Mesenchymal stem cell (in vitro differentiated cells and primary cell): ENCODE data around the gene IL15.
"Not testable (repeated sequence)": the region's sequence is repeated elsewhere in the genome, so short reads cannot be mapped to it uniquely, and the experiment has no call there.

Experiments
- DNase-seq: peaks from one replicate; pipeline ENCODE4 v3.0.0-alpha.2; 2013
- H2AFZ ChIP-seq: one replicate; pipeline ENCODE4 v1.6.1; 2013; ENCODE audit warnings: low read depth, mild to moderate bottlenecking, control low read depth, inconsistent platforms, low read length, moderate library complexity
- H2AK5ac ChIP-seq: 2 replicates; pipeline ENCODE4 v1.6.1; 2013; ENCODE audit warnings: low read length, moderate library complexity, mild to moderate bottlenecking, inconsistent platforms; ENCODE audit not compliant: severe bottlenecking
- H2BK120ac ChIP-seq: one replicate; pipeline ENCODE4 v1.6.1; 2013; ENCODE audit warnings: low read depth, mild to moderate bottlenecking, inconsistent platforms, low read length, moderate library complexity
- H2BK12ac ChIP-seq, 2 experiments: one replicate each; pipeline ENCODE4 v1.6.1; 2013; ENCODE audit warnings: inconsistent platforms in 2 of 2, low read length in 2 of 2, mild to moderate bottlenecking in 2 of 2, moderate library complexity in 2 of 2, control low read depth in 1 of 2
- H2BK15ac ChIP-seq: one replicate; pipeline ENCODE4 v1.6.1; 2013; ENCODE audit warnings: mild to moderate bottlenecking, low read depth, inconsistent platforms; ENCODE audit not compliant: poor library complexity, severe bottlenecking
- H2BK5ac ChIP-seq: 2 replicates; pipeline ENCODE4 v1.6.1; 2013; ENCODE audit warnings: low read depth, mild to moderate bottlenecking, low read length, control low read depth, inconsistent platforms; ENCODE audit not compliant: poor library complexity, severe bottlenecking
- H3K14ac ChIP-seq, 2 experiments: one replicate each; pipeline ENCODE4 v1.6.1; 2013; ENCODE audit warnings: inconsistent platforms in 2 of 2, low read length in 2 of 2, control low read depth in 1 of 2, mild to moderate bottlenecking in 1 of 2, moderate library complexity in 1 of 2
- H3K18ac ChIP-seq, 2 experiments: one replicate each; pipeline ENCODE4 v1.6.1; 2013; ENCODE audit warnings: inconsistent platforms in 2 of 2, low read length in 2 of 2, control low read depth in 1 of 2, low read depth in 1 of 2, mild to moderate bottlenecking in 1 of 2
- H3K23ac ChIP-seq, 2 experiments: one replicate each; pipeline ENCODE4 v1.6.1; 2013; ENCODE audit warnings: inconsistent platforms in 2 of 2, low read length in 2 of 2, mild to moderate bottlenecking in 2 of 2, moderate library complexity in 2 of 2, control low read depth in 1 of 2
- H3K27ac ChIP-seq: 2 replicates; pipeline ENCODE4 v1.5.1; 2013; ENCODE audit warnings: mild to moderate bottlenecking, moderate library complexity, low read length, control low read depth, inconsistent platforms; ENCODE audit not compliant: poor library complexity, severe bottlenecking
- H3K27me3 ChIP-seq, 2 experiments: 2 replicates each; pipeline versions ENCODE4 v1.6.1 to v1.7.0; 2013; ENCODE audit warnings: low read length in 2 of 2, mild to moderate bottlenecking in 2 of 2, moderate library complexity in 2 of 2, control low read depth in 1 of 2, inconsistent platforms in 1 of 2; ENCODE audit not compliant: control insufficient read depth in 1 of 2, insufficient read depth in 1 of 2
- H3K36me3 ChIP-seq, 2 experiments: 2 replicates each; pipeline versions ENCODE4 v1.6.1 to v1.7.0; 2013; ENCODE audit warnings: low read length in 2 of 2, control low read depth in 1 of 2, inconsistent platforms in 1 of 2, low read depth in 1 of 2, mild to moderate bottlenecking in 1 of 2; ENCODE audit not compliant: insufficient read depth in 2 of 2, control insufficient read depth in 1 of 2
- H3K4ac ChIP-seq, 2 experiments: one replicate each; pipeline ENCODE4 v1.6.1; 2013; ENCODE audit warnings: inconsistent platforms in 2 of 2, low read length in 2 of 2, mild to moderate bottlenecking in 2 of 2, moderate library complexity in 2 of 2, control low read depth in 1 of 2, low read depth in 1 of 2
- H3K4me1 ChIP-seq: 2 replicates; pipeline ENCODE4 v1.6.1; 2013; ENCODE audit warnings: low read depth, low read length, control low read depth; ENCODE audit not compliant: control insufficient read depth, insufficient read depth
- H3K4me2 ChIP-seq: 2 replicates; pipeline ENCODE4 v1.6.1; 2013; ENCODE audit warnings: low read length, mild to moderate bottlenecking, inconsistent platforms; ENCODE audit not compliant: poor library complexity, severe bottlenecking
- H3K4me3 ChIP-seq, 2 experiments: 2 replicates each; pipeline versions ENCODE4 v1.5.1 to v1.7.0; 2013; ENCODE audit warnings: low read length in 2 of 2, mild to moderate bottlenecking in 2 of 2, control low read depth in 1 of 2, low read depth in 1 of 2; ENCODE audit not compliant: insufficient read depth in 1 of 2
- H3K79me1 ChIP-seq: replicated peaks from 2 replicates; pipeline ENCODE4 v1.6.1; 2013; ENCODE audit warnings: mild to moderate bottlenecking, control low read depth, low read length, inconsistent platforms; ENCODE audit not compliant: poor library complexity, severe bottlenecking
- H3K9ac ChIP-seq: 2 replicates; pipeline ENCODE4 v1.7.0; 2013; ENCODE audit warnings: mild to moderate bottlenecking, low read length, moderate library complexity
- H3K9me3 ChIP-seq: 2 replicates; pipeline ENCODE4 v1.7.0; 2013; ENCODE audit warnings: mild to moderate bottlenecking, low read length; ENCODE audit not compliant: control insufficient read depth
- H4K8ac ChIP-seq: one replicate; pipeline ENCODE4 v1.6.1; 2013; ENCODE audit warnings: inconsistent platforms, mild to moderate bottlenecking, low read length, moderate library complexity
- H4K91ac ChIP-seq: one replicate; pipeline ENCODE4 v1.6.1; 2013; ENCODE audit warnings: mild to moderate bottlenecking, low read length, inconsistent platforms
- WGBS: methylation state at CpG from one replicate; pipeline ENCODE4 v1.1.7; 2013; ENCODE audit warnings: mixed read lengths; 5-methylcytosine and 5-hydroxymethylcytosine counted together

The IL15 gene

DNA sequence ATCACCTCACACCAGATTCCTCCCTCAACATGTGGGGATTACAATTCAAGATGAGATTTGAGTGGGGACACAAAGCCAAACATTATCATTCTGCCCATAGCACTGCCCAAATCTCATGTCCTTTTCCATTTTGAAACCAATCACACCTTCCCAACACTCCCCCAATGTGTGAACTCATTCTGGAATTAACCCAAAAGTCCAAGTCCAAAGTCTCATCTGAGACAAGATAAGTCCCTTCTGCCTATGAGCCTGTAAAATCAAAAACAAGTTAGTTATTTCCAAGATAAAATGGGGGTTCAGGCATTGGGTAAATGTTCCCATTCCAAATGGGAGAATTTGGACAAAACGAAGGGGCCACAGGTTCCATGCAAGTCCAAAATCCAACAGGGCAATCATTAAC lies 54.9 kb downstream of the IL15 start:
- H2BK12ac ChIP-seq, H2AFZ ChIP-seq, H2AK5ac ChIP-seq, H3K9ac ChIP-seq, H3K4me3 ChIP-seq, H3K4me2 ChIP-seq, H3K27me3 ChIP-seq, H2BK5ac ChIP-seq, DNase-seq, H3K23ac ChIP-seq, H3K9me3 ChIP-seq, H2BK15ac ChIP-seq, H3K18ac ChIP-seq, H3K4me1 ChIP-seq, H3K14ac ChIP-seq, H3K4ac ChIP-seq, H4K91ac ChIP-seq, H4K8ac ChIP-seq, H2BK120ac ChIP-seq, H3K27ac ChIP-seq: not testable (repeated sequence)
- H3K79me1 ChIP-seq, result peaks cover 29% of the 10 kb centered on the region
- peaks cover 0 to 11% of the 10 kb centered on the region in 2 experiments for H3K36me3 ChIP-seq
- WGBS, result 100% methylated on average over 1 of the region's 1 CpG

DNA sequence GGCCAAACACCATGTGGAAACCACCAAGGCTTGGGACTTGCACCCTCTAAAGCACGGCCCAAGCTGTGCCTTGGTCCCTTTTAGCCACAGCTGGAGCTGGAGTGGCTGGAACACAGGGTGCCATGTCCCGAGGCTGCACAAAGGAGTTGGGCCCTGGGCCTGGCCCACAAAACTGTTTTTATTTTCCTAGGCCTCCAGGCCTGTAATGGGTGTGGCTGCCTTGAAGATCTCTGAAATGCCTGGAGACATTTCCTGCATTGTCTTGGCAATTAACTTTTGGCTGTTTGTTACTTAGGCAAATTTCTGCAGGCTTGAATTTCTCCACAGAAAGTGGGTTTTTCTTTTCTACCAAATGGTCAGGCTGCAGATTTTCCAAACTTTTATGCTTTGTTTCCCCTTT lies 55.7 kb downstream of the IL15 start:
- no peak overlapping the region for H2BK12ac ChIP-seq
- no peak overlapping the region for H2AK5ac ChIP-seq
- no peak overlapping the region for H4K91ac ChIP-seq
- H3K23ac ChIP-seq, result no peak overlapping the region
- no peak overlapping the region for H3K27ac ChIP-seq
- H2BK15ac ChIP-seq, result no peak overlapping the region
- no peak overlapping the region for H3K4me2 ChIP-seq
- DNase-seq, result no peak
- H3K4me1 ChIP-seq, result peaks cover 2% of the 10 kb centered on the region
- no peaks in the 10 kb centered on the region for H3K9me3 ChIP-seq
- no peak overlapping the region for H3K9ac ChIP-seq
- no peak overlapping the region for H3K4me3 ChIP-seq
- WGBS, result 83% methylated on average over 2 of the region's 2 CpGs
- H3K4ac ChIP-seq, result no peak overlapping the region
- no peak overlapping the region for H2BK5ac ChIP-seq
- no peak overlapping the region for H2AFZ ChIP-seq
- peaks cover 0 to 11% of the 10 kb centered on the region in 2 experiments for H3K36me3 ChIP-seq
- no peak overlapping the region for H3K14ac ChIP-seq
- no peaks in the 10 kb centered on the region for H3K27me3 ChIP-seq
- no peak overlapping the region for H2BK120ac ChIP-seq
- H4K8ac ChIP-seq, result no peak overlapping the region
- H3K79me1 ChIP-seq, result peaks cover 27% of the 10 kb centered on the region
- H3K18ac ChIP-seq, result no peak overlapping the region

- no peak overlapping the region for H3K14ac ChIP-seq
- no peak overlapping the region for H2BK12ac ChIP-seq
- H3K9ac ChIP-seq, result no peak overlapping the region
- H3K4me3 ChIP-seq, result no peak overlapping the region
- no peak for DNase-seq
- H3K4ac ChIP-seq, result no peak overlapping the region
- H3K4me2 ChIP-seq, result no peak overlapping the region
- H2AK5ac ChIP-seq, result no peak overlapping the region
- H2BK5ac ChIP-seq, result no peak overlapping the region
- 92% methylated on average over 1 of the region's 2 CpGs for WGBS
- no peaks in the 10 kb centered on the region for H3K9me3 ChIP-seq
- H3K27ac ChIP-seq, result no peak overlapping the region
- H3K36me3 ChIP-seq, result no peaks in the 10 kb centered on the region
- H3K4me1 ChIP-seq, result no peaks in the 10 kb centered on the region
- H3K27me3 ChIP-seq, result no peaks in the 10 kb centered on the region
- peaks cover 16% of the 10 kb centered on the region for H3K79me1 ChIP-seq
- H2BK15ac ChIP-seq, result no peak overlapping the region
- no peak overlapping the region for H2AFZ ChIP-seq
- H3K18ac ChIP-seq, result no peak overlapping the region
- H3K23ac ChIP-seq, result no peak overlapping the region
- H2BK120ac ChIP-seq, result no peak overlapping the region
- no peak overlapping the region for H4K8ac ChIP-seq
- no peak overlapping the region for H4K91ac ChIP-seq
Observed at GRCh38 chr4:141697116-141697515, 60.7 kb downstream of the IL15 start.

GRCh38 chr4:141702472-141703182 lies 66.2 kb downstream of the IL15 start:
- Histone ChIP-seq H3K14ac (no peak overlapping the region), H3K18ac (no peak overlapping the region), H4K91ac (no peak overlapping the region), H2BK12ac (no peak overlapping the region), H3K9me3 (peaks cover 17% of the 10 kb centered on the region), H3K23ac (no peak overlapping the region), H3K4me1 (no peaks in the 10 kb centered on the region), H3K4ac (no peak overlapping the region), H2AFZ (no peak overlapping the region), H3K4me3 (no peak overlapping the region), H3K9ac (no peak overlapping the region), H3K27me3 (no peaks in the 10 kb centered on the region), H4K8ac (no peak overlapping the region), H2BK15ac (no peak overlapping the region), H2BK120ac (no peak overlapping the region), H3K4me2 (no peak overlapping the region), H2BK5ac (no peak overlapping the region), H2AK5ac (no peak overlapping the region), H3K36me3 (peaks cover 0 to 5% of the 10 kb centered on the region in 2 experiments), H3K27ac (no peak overlapping the region), H3K79me1 (peaks cover 23% of the 10 kb centered on the region)
- no peak for DNase-seq
- whole genome bisulfite sequencing, result 100% methylated on average over 3 of the region's 3 CpGs
